GM18873 (cell line): ENCODE data around the gene ATCAY.
"Not testable (repeated sequence)": the region's sequence is repeated elsewhere in the genome, so short reads cannot be mapped to it uniquely, and the experiment has no call there.

Experiments
- ATAC-seq: cut with Tn5 transposase; IDR thresholded peaks from one replicate; pipeline ENCODE4 v1.9.1; 2021; ENCODE audit warnings: mild to moderate bottlenecking, moderate library complexity, moderate number of reproducible peaks; ENCODE audit not compliant: unreplicated experiment, low FRiP score

ATCAY gene

GRCh38 chr19:3898426-3898825 lies 17.9 kb downstream of the ATCAY start:
- no peak for ATAC-seq

DNA sequence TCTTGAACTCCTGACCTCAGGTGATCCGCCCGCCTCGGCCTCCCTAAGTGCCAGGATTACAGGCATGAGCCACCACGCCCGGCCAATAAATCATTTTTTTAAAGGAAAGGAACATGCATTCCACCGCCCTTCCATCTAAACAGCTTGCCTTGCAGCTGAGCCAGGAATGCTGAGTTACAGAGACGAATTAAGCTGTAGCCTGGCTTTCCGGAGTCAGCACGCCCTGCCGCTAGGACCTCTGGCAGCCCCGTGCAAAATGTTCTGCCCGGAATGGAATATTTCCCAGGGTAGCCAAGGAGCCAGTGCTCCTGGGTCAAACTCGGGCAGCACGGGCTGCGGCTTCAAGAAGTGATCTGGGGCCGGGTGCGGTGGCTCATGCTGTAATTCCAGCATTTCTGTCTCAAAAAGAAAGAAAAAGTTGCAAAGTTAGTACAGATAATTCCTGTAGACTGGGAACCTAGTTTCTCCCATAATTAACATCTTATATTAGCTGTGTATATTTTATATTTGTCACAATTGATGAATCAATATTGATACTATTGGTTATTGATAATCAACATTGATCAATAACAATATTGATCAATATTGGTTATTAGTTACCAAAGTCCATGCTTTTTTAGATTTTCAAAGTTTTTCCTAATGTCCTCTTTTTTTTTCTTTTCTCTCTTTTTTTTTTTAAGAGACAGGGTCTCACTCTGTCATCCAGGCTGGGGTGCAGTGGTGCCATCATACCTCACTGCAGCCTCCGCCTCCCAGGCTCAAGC lies 19.2 kb downstream of the ATCAY start:
- no peak for ATAC-seq

- ATAC-seq: no peak
Observed at GRCh38 chr19:3902317-3902973, 22.0 kb downstream of the ATCAY start.

- ATAC-seq: no peak
Observed at GRCh38 chr19:3904233-3904632, 23.7 kb downstream of the ATCAY start.

- no peak for ATAC-seq
Observed at GRCh38 chr19:3907626-3908265, 27.3 kb downstream of the ATCAY start.

- no peak for ATAC-seq
Observed at GRCh38 chr19:3908266-3909054, 28.0 kb downstream of the ATCAY start.

- no peak for ATAC-seq
Observed at GRCh38 chr19:3910105-3910504, 29.6 kb downstream of the ATCAY start.

DNA sequence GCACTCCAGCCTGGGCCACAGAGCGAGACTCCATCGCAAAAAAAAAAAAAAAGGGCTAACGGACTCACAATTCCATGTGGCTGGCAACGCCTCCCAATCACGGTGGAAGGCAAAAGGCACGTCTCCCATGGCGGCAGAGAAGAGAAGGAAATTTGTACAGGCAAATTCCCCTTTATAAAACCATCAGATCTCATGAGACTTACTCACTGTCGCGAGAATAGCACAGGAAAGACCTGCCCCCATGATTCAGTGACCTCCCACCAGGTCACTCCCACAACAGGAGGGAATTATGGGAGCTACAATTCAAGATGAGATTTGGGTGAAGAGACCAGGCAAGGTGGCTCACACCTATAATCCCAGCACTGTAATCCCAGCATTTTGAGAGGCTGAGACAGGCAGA lies 33.7 kb downstream of the ATCAY start:
- no peak for ATAC-seq

DNA sequence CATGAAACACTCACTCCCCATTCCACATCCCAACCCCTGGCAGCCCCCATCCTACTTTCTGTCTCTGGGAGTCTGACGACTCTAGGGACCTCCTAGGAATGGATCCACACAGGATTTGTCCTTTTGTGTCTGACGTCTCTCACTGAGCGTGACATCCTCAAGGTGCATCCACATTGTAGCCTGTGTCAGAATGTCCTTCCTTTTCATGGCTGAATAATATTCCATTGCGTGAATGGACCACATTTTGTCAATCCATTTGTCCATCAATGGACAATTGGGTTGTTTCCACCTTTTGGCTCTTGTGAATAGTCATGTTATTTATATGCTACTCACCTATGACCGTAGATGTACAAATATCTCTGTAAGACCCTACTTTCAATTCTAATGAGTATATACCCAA lies 35.5 kb downstream of the ATCAY start:
- ATAC-seq: no peak

GRCh38 chr19:3919793-3920192 lies 39.3 kb downstream of the ATCAY start:
- ATAC-seq: no peak

DNA sequence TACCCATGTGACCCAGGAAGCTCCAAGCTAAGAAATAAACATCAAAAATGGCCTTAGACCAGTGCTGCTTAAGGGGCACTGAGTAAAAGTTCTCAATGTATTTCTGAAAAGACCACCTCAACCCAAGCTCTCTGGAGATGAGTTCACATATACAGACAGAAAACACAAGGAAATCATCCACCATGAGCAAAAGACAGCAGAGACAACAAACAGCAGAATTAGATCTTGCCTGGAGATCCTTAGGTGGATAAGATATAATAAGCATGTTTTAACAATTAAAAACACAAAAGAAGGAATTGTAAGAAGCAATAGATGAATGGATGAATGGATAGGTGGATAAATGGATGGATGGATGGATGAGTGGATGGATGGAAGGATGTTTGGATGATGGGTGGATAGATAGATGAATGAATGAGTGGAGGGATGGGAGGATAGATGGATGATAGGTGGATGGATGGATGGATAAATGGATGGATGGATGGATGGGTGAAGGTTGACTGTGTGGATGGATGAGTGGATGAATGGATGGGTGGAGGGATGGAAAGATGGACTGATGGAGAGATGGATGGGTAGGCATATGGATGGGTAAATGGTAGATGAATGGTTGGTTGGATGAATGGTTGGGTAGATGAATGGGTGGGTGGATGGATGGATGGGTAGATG lies 42.7 kb downstream of the ATCAY start:
- ATAC-seq: no peak

- no peak for ATAC-seq
Observed at GRCh38 chr19:3923912-3924311, 43.4 kb downstream of the ATCAY start.

GRCh38 chr19:3931041-3931440 lies 50.6 kb downstream of the ATCAY start:
- no peak for ATAC-seq

- ATAC-seq: no peak
Observed at GRCh38 chr19:3932931-3933810, 52.7 kb downstream of the ATCAY start, which contains the start of gene NMRK2. Gene NMRK2, plus strand, starts transcription at chr19:3933069. Its CDS starts 603 bp downstream, at chr19:3933672.

DNA sequence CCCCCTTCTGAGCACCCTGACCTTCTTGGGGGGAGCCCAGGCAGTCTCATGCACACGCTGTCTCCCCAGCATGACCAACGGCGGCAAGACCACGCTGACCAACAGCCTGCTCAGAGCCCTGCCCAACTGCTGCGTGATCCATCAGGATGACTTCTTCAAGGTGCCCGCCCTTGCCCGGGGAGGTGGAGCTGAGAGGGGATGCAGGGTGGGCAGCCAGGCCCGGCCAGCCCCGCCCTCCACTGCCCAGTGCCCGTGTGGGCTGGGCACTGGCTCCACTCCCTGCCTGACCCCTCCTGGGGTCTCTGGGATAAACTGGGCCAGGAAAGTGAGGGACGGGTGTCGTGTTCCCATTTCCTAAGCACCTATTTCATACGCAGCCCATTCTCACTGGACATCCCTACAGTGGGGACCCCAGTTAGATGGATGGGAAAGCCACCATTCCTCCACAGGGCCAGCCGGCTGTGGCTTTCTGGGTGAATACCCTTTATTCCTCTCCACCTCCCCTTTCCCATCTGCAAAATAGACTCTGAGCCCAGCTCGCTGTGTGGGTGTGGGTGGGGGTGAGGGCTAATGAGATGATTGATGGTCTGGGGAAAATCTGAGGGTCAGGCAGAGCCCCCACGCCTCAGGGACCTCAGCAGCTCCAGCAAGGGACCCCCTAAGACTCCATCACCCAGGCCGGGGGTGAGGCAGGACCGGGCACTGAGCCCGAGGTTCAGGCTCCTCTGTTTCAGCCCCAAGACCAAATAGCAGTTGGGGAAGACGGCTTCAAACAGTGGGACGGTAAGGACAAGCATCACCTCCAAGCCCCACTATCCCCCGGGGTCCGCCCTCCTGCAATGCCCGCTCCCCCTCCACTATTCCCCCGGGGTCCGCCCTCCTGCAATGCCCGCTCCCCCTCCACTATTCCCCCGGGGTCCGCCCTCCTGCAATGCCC lies 56.3 kb downstream of the ATCAY start:
- no peak for ATAC-seq

GRCh38 chr19:3938300-3938950 lies 57.9 kb downstream of the ATCAY start:
- not testable (repeated sequence) for ATAC-seq

- no peak for ATAC-seq
Observed at GRCh38 chr19:3942790-3943409, 62.4 kb downstream of the ATCAY start.
